K562 (cell line): ENCODE results near the gene NLE1.

ENCODE experiments used
- CHD1 ChIP-seq: fragments of 200-600 bp; sonication (generic); IDR thresholded peaks from one replicate; pipeline ENCODE4 v1.6.1; 2012; ENCODE audit warnings: mild to moderate bottlenecking, moderate library complexity, low read length, inconsistent platforms
- POLR2A ChIP-seq: fragments of 450-650 bp; conservative IDR thresholded peaks from 2 replicates; pipeline ENCODE4 v1.6.1; 2016
- ZFX ChIP-seq: sonication (generic); formaldehyde crosslinking; IDR thresholded peaks from 2 replicates; pipeline ENCODE4 v1.8.0; 2022; ENCODE audit warnings: mild to moderate bottlenecking, missing genetic modification reagents, moderate library complexity
- TF ChIP-seq, protein P1 (sequence below): fragments of 250-450 bp; sonication (Bioruptor Pico); IDR thresholded peaks from 2 replicates; pipeline ENCODE4 v1.8.0; 2021; ENCODE audit warnings: moderate library complexity, mild to moderate bottlenecking, inconsistent platforms
- TF ChIP-seq, protein P2 (sequence below): sonication (generic); formaldehyde crosslinking; IDR thresholded peaks from 2 replicates; pipeline ENCODE4 v1.8.0; 2022; ENCODE audit warnings: mild to moderate bottlenecking, missing genetic modification reagents, borderline replicate concordance

DNA sequence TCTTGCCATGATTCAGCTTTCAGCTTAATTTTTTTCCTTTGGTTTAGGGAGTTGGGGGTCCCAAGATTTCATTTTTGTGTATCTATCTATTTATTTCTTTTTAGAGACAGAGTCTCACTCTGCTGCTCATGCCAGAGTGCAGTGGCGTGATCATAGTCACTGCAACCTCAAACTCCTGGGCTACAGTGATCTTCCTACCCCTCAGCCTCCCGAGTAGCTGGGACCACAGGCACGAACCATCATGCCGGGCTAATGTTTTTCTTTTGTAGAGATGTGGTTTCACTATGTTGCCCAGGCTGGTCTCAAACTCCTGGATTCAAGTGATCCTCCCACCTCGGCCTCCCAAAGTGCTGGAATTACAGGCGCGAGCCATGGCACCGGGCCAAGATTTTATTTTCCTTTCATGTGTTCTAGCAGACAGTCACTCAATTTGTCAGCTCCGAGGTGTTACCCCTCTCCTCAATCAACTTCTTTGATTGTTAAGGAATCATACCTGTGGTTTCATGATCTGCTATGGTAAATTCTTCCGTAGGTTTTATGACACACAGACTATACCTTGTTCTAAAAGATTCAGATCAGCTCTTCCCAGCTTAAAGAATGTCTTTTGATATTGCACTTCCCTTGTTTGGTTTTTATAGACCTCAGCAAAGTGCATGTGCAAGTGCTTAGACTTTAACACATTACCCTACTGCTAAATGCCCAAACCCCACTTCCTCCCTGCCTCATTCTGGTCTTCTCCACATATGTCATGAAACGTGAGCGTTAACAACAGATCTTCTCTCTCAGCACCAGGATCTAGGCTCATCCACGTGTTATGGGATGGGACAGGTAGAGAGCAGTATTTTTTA is 18.5 kb upstream of the NLE1 start:
- TF ChIP-seq POLR2A (no peak), CHD1 (no peak), ZFX (CRISPR knock-in tag) (no peak)
- TF ChIP-seq, protein P1, sequence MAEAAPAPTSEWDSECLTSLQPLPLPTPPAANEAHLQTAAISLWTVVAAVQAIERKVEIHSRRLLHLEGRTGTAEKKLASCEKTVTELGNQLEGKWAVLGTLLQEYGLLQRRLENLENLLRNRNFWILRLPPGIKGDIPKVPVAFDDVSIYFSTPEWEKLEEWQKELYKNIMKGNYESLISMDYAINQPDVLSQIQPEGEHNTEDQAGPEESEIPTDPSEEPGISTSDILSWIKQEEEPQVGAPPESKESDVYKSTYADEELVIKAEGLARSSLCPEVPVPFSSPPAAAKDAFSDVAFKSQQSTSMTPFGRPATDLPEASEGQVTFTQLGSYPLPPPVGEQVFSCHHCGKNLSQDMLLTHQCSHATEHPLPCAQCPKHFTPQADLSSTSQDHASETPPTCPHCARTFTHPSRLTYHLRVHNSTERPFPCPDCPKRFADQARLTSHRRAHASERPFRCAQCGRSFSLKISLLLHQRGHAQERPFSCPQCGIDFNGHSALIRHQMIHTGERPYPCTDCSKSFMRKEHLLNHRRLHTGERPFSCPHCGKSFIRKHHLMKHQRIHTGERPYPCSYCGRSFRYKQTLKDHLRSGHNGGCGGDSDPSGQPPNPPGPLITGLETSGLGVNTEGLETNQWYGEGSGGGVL (CRISPR knock-in tag), result no peak
- TF ChIP-seq, protein P2, sequence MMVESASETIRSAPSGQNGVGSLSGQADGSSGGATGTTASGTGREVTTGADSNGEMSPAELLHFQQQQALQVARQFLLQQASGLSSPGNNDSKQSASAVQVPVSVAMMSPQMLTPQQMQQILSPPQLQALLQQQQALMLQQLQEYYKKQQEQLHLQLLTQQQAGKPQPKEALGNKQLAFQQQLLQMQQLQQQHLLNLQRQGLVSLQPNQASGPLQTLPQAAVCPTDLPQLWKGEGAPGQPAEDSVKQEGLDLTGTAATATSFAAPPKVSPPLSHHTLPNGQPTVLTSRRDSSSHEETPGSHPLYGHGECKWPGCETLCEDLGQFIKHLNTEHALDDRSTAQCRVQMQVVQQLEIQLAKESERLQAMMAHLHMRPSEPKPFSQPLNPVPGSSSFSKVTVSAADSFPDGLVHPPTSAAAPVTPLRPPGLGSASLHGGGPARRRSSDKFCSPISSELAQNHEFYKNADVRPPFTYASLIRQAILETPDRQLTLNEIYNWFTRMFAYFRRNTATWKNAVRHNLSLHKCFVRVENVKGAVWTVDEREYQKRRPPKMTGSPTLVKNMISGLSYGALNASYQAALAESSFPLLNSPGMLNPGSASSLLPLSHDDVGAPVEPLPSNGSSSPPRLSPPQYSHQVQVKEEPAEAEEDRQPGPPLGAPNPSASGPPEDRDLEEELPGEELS, result no peak
